Stimulated activated CD8-positive, alpha-beta memory T cell treated with anti-CD3 and anti-CD28 coated beads, Interleukin-4, amount 100 ng/mL, for 48 hours (primary cell): Measurements from ENCODE around the gene XRN1.
"Not testable (repeated sequence)": the region's sequence is repeated elsewhere in the genome, so short reads cannot be mapped to it uniquely, and the experiment has no call there.

Experiments
- DNase-seq: peaks from one replicate; pipeline ENCODE4 v3.0.0-alpha.2; 2020

The XRN1 gene

GRCh38 chr3:142436951-142437585 lies 10.8 kb downstream of the XRN1 start:
- DNase-seq = no peak

GRCh38 chr3:142434503-142434902 lies 13.3 kb downstream of the XRN1 start:
- no peak for DNase-seq

GRCh38 chr3:142433110-142433509 lies 14.7 kb downstream of the XRN1 start:
- no peak for DNase-seq

- no peak for DNase-seq
These were observed 18.3 kb downstream of the XRN1 start for GRCh38 chr3:142429582-142429981.

- DNase-seq = no peak
These were observed 23.1 kb downstream of the XRN1 start for GRCh38 chr3:142424754-142425153.

GRCh38 chr3:142418926-142419592 lies 28.8 kb downstream of the XRN1 start:
- DNase-seq = no peak

GRCh38 chr3:142417302-142417701 lies 30.5 kb downstream of the XRN1 start:
- no peak for DNase-seq

- DNase-seq = not testable (repeated sequence)
These were observed 47.3 kb downstream of the XRN1 start for GRCh38 chr3:142400537-142400936.

- DNase-seq = no peak
These were observed 52.8 kb downstream of the XRN1 start for GRCh38 chr3:142394921-142395622.

GRCh38 chr3:142385078-142385477 lies 62.8 kb downstream of the XRN1 start:
- DNase-seq = no peak

GRCh38 chr3:142374687-142375086 lies 73.2 kb downstream of the XRN1 start:
- no peak for DNase-seq

GRCh38 chr3:142369576-142369975 lies 78.3 kb downstream of the XRN1 start:
- DNase-seq = not testable (repeated sequence)

GRCh38 chr3:142366434-142366833 lies 81.4 kb downstream of the XRN1 start:
- DNase-seq = no peak

GRCh38 chr3:142363936-142364467 lies 83.8 kb downstream of the XRN1 start:
- DNase-seq = no peak

GRCh38 chr3:142363433-142363832 lies 84.4 kb downstream of the XRN1 start:
- not testable (repeated sequence) for DNase-seq

- DNase-seq = no peak
These were observed 88.5 kb downstream of the XRN1 start for GRCh38 chr3:142359367-142359766.

- no peak for DNase-seq
These were observed 91.0 kb downstream of the XRN1 start for GRCh38 chr3:142356818-142357217.

- no peak for DNase-seq
These were observed 92.1 kb downstream of the XRN1 start for GRCh38 chr3:142355692-142356091.

GRCh38 chr3:142354076-142354475 lies 93.8 kb downstream of the XRN1 start:
- DNase-seq = no peak

- no peak for DNase-seq
These were observed 94.3 kb downstream of the XRN1 start for GRCh38 chr3:142353571-142353970.

GRCh38 chr3:142352698-142353097 lies 95.1 kb downstream of the XRN1 start:
- DNase-seq = not testable (repeated sequence)

GRCh38 chr3:142348460-142348859 lies 99.4 kb downstream of the XRN1 start:
- DNase-seq = no peak

- no peak for DNase-seq
These were observed 109.8 kb downstream of the XRN1 start for GRCh38 chr3:142337994-142338393.

- no peak for DNase-seq
These were observed 115.4 kb downstream of the XRN1 start for GRCh38 chr3:142332390-142332789.
